HEK293T (cell line): ENCODE measurements around the gene ERCC3.
"Not testable (repeated sequence)": the region's sequence is repeated elsewhere in the genome, so short reads cannot be mapped to it uniquely, and the experiment has no call there.

ENCODE experiments used
- CTCF ChIA-PET: fragments of 350-600 bp; formaldehyde crosslinking; extraction: SDS; loops from one replicate; lab custom pipeline; 2021; ENCODE audit warnings: antibody characterized with exemption, inconsistent platforms; lab: Yijun Ruan, JAX
- POLR2A ChIA-PET: fragments of 350-600 bp; formaldehyde crosslinking; extraction: SDS; loops from one replicate; lab custom pipeline; 2020; ENCODE audit warnings: antibody characterized with exemption, inconsistent platforms; lab: Yijun Ruan, JAX
- DNase-seq: peaks from one replicate; pipeline ENCODE4 v3.0.0; 2012; ENCODE audit warnings: mixed read lengths; ENCODE audit errors: extremely low spot score
- ARNT ChIP-seq: fragments of 450-650 bp; IDR thresholded peaks from 2 replicates; pipeline ENCODE4 v1.6.1; 2017; ENCODE audit warnings: mild to moderate bottlenecking
- BHLHE40 ChIP-seq: fragments of 450-650 bp; IDR thresholded peaks from 2 replicates; pipeline ENCODE4 v1.6.1; 2016; ENCODE audit warnings: mild to moderate bottlenecking, moderate library complexity, borderline replicate concordance
- CTBP1 ChIP-seq: fragments of 450-650 bp; IDR thresholded peaks from 2 replicates; pipeline ENCODE4 v1.6.1; 2016; ENCODE audit warnings: borderline replicate concordance
- ELF4 ChIP-seq: fragments of 450-650 bp; IDR thresholded peaks from 2 replicates; pipeline ENCODE4 v1.6.1; 2017; ENCODE audit warnings: antibody characterized with exemption
- FOXA1 ChIP-seq: fragments of 450-650 bp; IDR thresholded peaks from 2 replicates; pipeline ENCODE4 v1.6.1; 2016; ENCODE audit warnings: mild to moderate bottlenecking
- FOXK2 ChIP-seq: fragments of 450-650 bp; IDR thresholded peaks from 2 replicates; pipeline ENCODE4 v1.6.1; 2016; ENCODE audit warnings: mild to moderate bottlenecking
- FOXM1 ChIP-seq: fragments of 450-650 bp; IDR thresholded peaks from 2 replicates; pipeline ENCODE4 v1.6.1; 2017; ENCODE audit warnings: mild to moderate bottlenecking, borderline replicate concordance
- HDGF ChIP-seq: fragments of 450-650 bp; IDR thresholded peaks from 2 replicates; pipeline ENCODE4 v1.6.1; 2017; ENCODE audit warnings: antibody characterized with exemption, borderline replicate concordance
- L3MBTL2 ChIP-seq: fragments of 450-650 bp; conservative IDR thresholded peaks from 2 replicates; pipeline ENCODE4 v1.6.1; 2016; ENCODE audit warnings: mild to moderate bottlenecking
- LEF1 ChIP-seq: fragments of 450-650 bp; IDR thresholded peaks from 2 replicates; pipeline ENCODE4 v1.6.1; 2017; ENCODE audit warnings: mild to moderate bottlenecking, borderline replicate concordance
- NFRKB ChIP-seq: fragments of 450-650 bp; IDR thresholded peaks from 2 replicates; pipeline ENCODE4 v1.6.1; 2016; ENCODE audit warnings: mild to moderate bottlenecking, moderate library complexity
- PKNOX1 ChIP-seq: fragments of 450-650 bp; IDR thresholded peaks from 2 replicates; pipeline ENCODE4 v1.6.1; 2016
- SP1 ChIP-seq: fragments of 450-650 bp; IDR thresholded peaks from 2 replicates; pipeline ENCODE4 v1.6.1; 2017
- SUZ12 ChIP-seq: fragments of 450-650 bp; IDR thresholded peaks from 2 replicates; pipeline ENCODE4 v1.6.1; 2016; ENCODE audit warnings: mild to moderate bottlenecking
- ZNF384 ChIP-seq: fragments of 450-650 bp; IDR thresholded peaks from 2 replicates; pipeline ENCODE4 v1.6.1; 2016

Gene ERCC3

GRCh38 chr2:127225186-127225960 lies 68.6 kb downstream of the ERCC3 start:
- POLR2A ChIA-PET: interaction anchor here (1.0 kb wide), 2 partner anchors 69 to 301 kb away, joined by 4 to 5 read pairs; partner anchors contain the start of genes ERCC3 and IWS1
- CTCF ChIA-PET: interaction anchor here (0.6 kb wide), 1 partner anchor 157 kb away, joined by 3 read pairs; no protein-coding TSS in a partner anchor
- TF ChIP-seq FOXM1: no peak
- TF ChIP-seq LEF1: no peak
- no peak for TF ChIP-seq ZNF384
- no peak for TF ChIP-seq FOXK2
- no peak for TF ChIP-seq PKNOX1
- no peak for TF ChIP-seq ELF4
- no peak for TF ChIP-seq L3MBTL2
- no peak for TF ChIP-seq ARNT
- no peak for TF ChIP-seq CTBP1
- no peak for TF ChIP-seq NFRKB
- TF ChIP-seq BHLHE40: no peak
- no peak for TF ChIP-seq SUZ12
- no peak for DNase-seq

GRCh38 chr2:127224135-127224534 lies 69.8 kb downstream of the ERCC3 start:
- POLR2A ChIA-PET, DNase-seq, CTCF ChIA-PET: not testable (repeated sequence)
- TF ChIP-seq PKNOX1: peak; percentile 88
- TF ChIP-seq CTBP1: 0 out of 2 replicates have a peak, but pooled peaks have one; percentile 25

GRCh38 chr2:127220768-127221527 lies 73.0 kb downstream of the ERCC3 start:
- ChIA-PET CTCF (no interaction called here), POLR2A (interaction anchor here (1.5 kb wide), 1 partner anchor 74 kb away, joined by 3 read pairs; no protein-coding TSS in a partner anchor)
- TF ChIP-seq FOXA1 (no peak), L3MBTL2 (peak; percentile 61; the same call in 1 of the 2 replicates), BHLHE40 (no peak), ZNF384 (peak; percentile 51; the same call in 1 of the 2 replicates)
- peak; percentile 48 for DNase-seq

GRCh38 chr2:127220102-127220767 lies 73.7 kb downstream of the ERCC3 start, which contains the start of gene CYP27C1:
Gene CYP27C1, minus strand, starts transcription at chr2:127220299. Its CDS starts 29 bp downstream, at chr2:127220270.
- ChIA-PET POLR2A (interaction anchor here (1.5 kb wide), 1 partner anchor 74 kb away, joined by 3 read pairs; no protein-coding TSS in a partner anchor), CTCF (no interaction called here)
- DNase-seq: peak; percentile 50
- TF ChIP-seq L3MBTL2 (no peak), NFRKB (no peak)

- TF ChIP-seq SUZ12 (no peak), HDGF (no peak), LEF1 (no peak), FOXA1 (no peak), PKNOX1 (no peak), CTBP1 (no peak), SP1 (no peak), ELF4 (no peak)
- POLR2A ChIA-PET: interaction anchor here (1.0 kb wide), 1 partner anchor 75 kb away, joined by 4 read pairs; the partner anchor contains the start of gene ERCC3
- CTCF ChIA-PET: no interaction called here
- DNase-seq: peak; percentile 49
Observed at GRCh38 chr2:127219171-127220070, 74.5 kb downstream of the ERCC3 start.
